ENCODE data around the gene TNN.

DNA sequence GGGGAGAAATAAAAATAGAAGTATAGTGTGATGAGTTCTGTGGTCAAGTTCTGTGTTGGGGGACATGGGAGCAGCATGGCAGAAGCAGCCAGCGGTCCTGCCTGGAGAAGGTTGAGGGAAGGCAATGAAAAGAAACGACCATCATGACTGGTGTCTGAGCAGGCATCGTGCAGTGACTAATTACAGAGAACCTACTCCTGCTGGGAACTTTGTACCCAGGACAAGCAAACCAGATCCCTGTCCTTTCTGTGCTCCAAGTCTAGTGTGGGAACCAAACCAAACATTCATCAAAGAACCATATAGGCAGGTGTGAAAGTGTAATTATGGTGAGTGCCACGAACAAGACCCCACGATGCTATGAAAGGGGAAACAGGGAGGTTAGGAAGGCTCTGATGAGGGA lies 99.1 kb downstream of the TNN start:
- TF ChIP-seq CTCF (conservative IDR thresholded peaks at IDR 0.05; ENCODE audit: low read depth, low read length): no peak
- TF ChIP-seq EZH2 (IDR thresholded peaks at IDR 0.05; ENCODE audit: borderline replicate concordance, low read depth, low read length, poor library complexity, severe bottlenecking): no peak

All from A673 (cell line).